Stomach (tissue), 4 donors: ENCODE results near the gene TBX15.

Experiments used
- CTCF ChIP-seq, 7 experiments: fragments of 450-650 bp in 4 of 7; fragments of 200-600 bp in 3 of 7; sonication (generic) in 3 of 7; IDR thresholded peaks; one replicate each; pipeline ENCODE4 v1.5.1; 2016 to 2019; ENCODE audit warnings: antibody characterized with exemption in 7 of 7, control low read depth in 2 of 7, mild to moderate bottlenecking in 1 of 7
- POLR2A ChIP-seq, 4 donors: fragments of 450-650 bp; IDR thresholded peaks; one replicate each; pipeline ENCODE4 v1.6.1; 2016; ENCODE audit warnings: antibody characterized with exemption in 4 of 4, control low read depth in 2 of 4, mild to moderate bottlenecking in 1 of 4, moderate library complexity in 1 of 4
- POLR2AphosphoS5 ChIP-seq, 3 donors: sonication (generic); formaldehyde crosslinking; IDR thresholded peaks; one replicate each; pipeline ENCODE4 v1.6.1; 2016; ENCODE audit warnings: antibody characterized with exemption in 3 of 3

- TF ChIP-seq CTCF (IDR thresholded peaks at IDR 0.05) = no peak
- no peak for TF ChIP-seq POLR2A (IDR thresholded peaks at IDR 0.05)
- no peak for TF ChIP-seq POLR2AphosphoS5 (IDR thresholded peaks at IDR 0.05)
These were observed 16.0 kb upstream of the TBX15 start for GRCh38 chr1:119004129-119004527.
